HG03139 (cell line): ENCODE measurements around the gene BTAF1.
"Not testable (repeated sequence)": the region's sequence is repeated elsewhere in the genome, so short reads cannot be mapped to it uniquely, and the experiment has no call there.

Experiments
- ATAC-seq: cut with Tn5 transposase; IDR thresholded peaks from one replicate; pipeline ENCODE4 v1.9.1; 2021; ENCODE audit not compliant: unreplicated experiment

The BTAF1 gene

DNA sequence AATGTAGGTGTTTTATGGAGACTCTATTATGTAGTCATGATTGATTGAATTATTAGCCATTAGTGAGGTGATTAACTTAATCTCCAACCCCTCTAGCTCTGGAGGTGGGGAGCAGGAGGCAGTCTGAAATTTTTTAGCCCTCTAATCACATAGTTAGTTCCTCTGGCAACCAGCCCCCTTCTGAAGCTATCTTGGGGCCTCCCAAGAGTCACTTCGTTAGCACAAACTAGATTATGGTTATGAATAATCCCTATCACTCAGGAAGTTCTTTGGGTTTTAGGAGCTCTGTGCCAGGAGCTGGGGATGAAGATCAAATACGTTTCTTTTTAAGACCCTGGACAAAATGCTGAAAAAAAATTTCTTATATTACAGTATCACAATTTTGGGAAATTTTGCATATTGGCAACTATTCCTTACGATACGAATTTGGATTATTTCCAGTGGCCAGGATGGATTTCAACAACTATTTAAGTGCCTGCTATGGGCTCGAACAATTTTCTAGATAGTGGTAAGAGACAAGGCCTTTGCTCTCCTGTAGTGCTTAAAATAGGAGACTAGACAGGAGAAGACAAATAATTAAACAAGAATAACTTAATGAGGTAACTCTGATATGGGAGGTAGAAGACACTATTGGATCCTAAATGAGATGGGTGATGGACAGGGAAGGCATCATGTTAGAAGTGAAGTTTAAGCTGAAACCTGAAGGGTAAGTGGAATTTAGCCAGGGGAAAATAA, 52.9 kb downstream of the BTAF1 start:
- no peak for ATAC-seq

DNA sequence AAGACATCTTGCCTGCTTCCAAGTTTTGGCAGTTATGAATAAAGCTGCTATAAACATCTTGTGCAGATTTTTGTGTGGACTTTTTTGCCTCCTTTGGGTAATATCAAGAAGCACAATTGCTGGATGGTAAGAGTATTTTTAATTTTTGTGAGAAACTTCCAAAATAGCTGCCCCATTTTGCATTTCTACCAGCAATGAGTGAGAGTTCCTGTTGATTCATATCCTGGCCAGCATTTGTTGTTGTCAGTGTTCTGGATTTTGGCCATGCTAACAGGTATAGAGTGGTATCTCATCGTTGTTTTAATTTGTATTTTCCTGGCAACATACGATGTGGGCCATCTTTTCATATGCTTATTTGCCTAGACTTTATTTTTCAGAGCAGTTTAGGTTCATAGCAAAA, 53.9 kb downstream of the BTAF1 start:
- no peak for ATAC-seq

DNA sequence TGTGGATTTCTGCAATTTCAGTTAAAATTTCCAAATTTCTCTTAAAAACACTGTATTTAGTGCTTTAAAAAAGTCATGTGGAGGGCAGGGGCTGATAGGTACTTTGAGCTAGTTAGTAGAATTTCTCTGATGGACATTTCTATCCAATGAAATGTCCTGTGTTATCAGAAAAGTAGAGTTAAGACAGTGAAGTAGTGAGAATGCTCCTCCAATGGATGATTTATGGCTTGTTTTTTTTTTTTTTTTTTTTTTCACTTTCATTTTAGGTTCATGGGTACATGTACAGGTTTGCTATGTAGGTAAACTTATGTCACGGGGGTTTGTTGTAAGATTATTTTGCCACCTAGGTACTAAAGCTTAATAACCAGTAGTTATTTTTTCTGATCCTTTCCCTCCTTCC, 55.0 kb downstream of the BTAF1 start:
- no peak for ATAC-seq

DNA sequence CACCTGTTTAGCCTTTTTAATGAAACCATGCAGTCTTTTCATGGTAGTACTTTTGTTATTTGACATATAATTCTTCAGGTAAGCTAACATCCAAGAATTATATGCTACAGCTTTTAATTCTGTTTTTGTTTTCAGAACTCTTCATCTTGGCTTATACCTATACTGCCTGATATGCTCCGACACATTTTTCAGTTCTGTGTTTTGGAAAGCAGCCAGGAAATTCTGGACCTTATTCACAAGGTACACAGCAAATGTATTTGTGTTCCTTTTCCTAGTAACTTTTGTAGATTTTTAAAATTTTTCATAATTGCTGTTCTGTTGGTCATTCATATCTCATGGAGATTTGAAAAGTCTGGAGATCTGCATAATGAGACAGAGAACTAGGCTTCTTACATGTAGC, 56.7 kb downstream of the BTAF1 start:
- ATAC-seq = no peak

DNA sequence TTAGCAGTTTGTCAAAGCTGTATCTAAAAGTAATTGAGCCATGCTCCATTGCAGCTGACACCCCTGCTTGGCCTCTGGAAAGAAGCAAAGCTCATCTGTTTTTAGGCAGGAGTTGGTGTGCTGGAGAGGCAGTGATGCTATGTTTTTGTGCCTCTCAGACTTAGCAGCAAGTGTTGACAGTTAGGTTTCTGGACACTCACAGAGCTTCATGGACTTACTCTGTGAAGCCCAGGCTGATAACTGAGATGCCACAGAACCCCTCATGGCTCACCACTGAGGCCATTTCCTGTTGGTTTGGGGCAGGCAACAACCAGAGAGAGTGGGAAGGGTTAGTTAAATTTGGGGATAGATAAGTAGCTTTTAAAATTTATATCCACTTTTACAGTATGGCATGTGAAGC, 59.8 kb downstream of the BTAF1 start:
- no peak for ATAC-seq

DNA sequence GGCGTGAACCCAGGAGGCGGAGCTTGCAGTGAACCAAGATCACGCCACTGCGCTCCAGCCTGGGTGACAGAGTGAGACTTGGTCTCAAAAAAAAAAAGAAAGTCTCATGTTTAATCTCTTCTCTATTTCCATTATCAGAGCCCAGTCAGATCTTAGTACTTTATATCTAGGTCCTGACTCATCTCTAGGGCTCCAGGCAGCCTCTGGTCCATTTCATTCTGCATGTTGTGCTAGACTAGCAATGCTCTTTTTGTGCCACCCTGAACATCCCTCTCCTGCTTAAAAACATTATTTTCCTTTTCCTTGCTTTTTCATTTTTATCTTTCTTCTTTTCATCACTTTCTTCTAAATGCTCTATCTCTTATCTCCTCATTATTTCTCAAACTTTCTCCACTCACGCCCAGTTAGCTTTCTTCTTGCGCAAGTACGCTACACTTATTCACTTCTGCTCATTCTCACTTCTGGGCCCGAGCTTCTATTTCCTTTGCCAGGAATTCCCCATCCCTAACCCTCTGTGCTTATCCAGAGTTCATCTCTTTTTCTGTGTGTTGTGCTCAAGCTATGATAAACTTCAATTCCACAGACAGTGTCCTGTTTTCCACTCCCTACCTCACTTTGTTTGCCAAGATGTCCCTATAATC, 63.9 kb downstream of the BTAF1 start:
- ATAC-seq = no peak

DNA sequence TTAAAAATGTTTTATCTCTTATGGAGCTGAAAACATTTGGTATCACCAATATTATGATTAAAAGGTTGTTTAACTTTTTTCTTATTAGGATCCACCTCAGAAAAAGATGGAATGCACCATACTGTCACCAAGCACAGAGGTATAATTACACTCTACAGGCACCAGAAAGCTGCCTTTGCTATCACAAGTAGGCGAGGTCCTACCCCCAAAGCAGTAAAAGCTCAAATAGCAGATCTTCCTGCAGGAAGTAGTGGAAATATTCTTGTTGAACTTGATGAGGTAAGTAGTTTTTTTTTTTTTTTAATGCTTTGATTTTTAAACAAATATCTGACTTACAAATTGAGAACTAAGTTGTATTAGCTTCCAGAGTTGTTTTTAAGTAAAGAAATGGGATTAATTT, 68.5 kb downstream of the BTAF1 start:
- ATAC-seq = no peak

DNA sequence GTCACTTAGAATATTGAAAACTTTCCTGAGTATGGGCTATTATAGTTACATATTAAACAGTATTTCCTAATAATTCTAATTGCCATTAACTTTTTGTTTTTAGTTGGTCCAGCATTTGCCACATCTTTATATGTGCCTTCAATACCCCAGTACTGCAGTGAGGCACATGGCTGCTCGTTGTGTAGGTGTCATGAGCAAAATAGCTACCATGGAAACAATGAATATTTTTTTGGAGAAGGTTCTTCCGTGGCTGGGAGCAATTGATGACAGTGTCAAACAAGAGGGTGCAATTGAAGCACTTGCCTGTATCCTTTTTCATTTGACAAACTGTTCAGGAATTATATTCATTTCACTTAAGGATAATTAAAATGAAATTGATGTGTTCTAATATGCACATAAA, 72.7 kb downstream of the BTAF1 start:
- no peak for ATAC-seq

DNA sequence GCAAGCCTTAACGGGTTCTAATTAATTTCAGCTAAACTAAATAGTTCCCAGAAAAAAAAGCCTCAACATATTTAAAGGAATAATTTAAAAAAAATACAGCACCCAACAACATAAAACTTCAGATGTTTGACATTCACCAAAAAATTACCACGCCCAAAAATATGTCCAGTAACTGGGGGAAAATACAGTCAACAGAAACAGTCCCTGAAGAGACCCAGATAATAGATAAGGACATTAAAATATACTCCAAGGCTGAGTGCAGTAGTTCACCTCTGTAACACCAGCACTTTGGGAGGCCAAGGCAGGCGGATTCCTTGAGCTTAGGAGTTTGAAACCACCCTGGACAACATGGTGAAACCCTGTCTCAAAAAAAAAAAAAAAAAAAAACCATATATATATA, 78.0 kb downstream of the BTAF1 start:
- no peak for ATAC-seq

DNA sequence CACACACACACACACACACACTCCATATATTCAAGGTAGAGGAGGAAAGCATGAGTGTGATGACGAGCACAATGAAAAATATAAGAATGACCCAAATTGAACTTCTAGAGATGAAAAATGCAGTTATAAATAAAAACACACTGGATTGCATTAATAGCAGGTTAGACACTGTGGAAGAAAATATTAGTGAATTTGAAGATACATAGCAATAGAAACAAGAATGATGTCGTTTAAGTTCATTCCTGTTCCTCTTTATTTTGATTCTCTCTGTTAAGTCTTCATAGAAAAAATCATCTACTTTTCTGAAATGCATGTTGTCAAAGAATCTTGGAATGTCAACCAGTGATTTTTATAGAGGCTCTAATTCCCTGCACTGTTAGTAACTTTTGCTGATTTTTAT, 78.4 kb downstream of the BTAF1 start:
- ATAC-seq = no peak

DNA sequence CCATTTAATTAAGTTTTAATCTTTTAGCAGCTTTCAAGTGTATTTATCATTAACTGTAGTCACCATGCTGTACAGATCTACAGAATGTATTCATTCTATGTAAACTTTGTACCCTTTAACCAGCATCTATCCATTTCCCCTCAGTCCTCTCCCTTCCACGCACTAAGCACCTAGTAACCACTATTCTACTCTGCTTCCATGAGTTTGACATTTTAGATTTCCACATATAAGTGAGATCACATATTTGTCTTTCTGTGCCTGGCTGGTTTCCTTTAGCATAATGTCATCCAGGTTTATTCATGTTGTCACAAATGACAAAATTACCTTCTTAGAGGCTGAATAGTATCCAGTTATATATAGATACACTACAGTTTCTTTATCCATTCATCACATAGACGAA, 79.7 kb downstream of the BTAF1 start:
- no peak for ATAC-seq

DNA sequence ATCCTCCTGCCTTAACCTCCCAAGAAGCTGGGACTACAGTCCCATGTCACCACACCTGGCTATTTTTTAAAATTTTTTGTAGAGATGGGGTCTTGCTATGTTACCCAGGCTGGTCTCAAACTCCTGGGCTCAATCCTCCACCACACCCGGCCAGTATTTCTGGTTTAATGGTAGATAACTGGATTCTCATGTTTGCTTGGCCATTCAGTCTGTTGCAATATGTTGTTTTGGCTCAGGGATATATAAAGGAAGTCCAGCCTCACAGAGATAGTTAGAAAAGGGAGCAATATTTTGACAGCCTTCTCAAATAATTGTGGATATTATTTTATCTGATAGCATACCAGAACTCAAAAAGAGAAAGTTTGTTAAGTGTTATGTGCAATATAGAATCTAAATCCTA, 82.4 kb downstream of the BTAF1 start:
- no peak for ATAC-seq

DNA sequence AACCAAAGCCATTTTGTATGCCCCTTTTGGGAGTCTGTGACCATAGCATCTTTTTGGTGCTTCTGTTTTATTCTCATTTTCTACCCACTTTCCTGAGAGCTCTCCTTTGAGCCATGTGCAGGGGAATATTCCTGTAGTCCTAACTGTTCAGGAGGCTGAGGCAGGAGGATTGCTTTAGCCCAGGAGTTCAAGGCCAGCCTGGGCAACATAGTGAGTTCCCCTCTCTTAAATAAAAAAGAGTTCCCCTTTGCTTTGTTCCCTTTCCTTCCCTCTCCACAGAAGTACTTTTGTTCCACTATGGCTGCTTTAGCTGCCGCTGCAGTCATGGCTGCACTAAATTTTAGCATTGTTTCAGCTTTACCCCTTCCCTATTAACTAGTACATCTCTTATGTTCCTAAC, 85.9 kb downstream of the BTAF1 start:
- ATAC-seq = no peak

DNA sequence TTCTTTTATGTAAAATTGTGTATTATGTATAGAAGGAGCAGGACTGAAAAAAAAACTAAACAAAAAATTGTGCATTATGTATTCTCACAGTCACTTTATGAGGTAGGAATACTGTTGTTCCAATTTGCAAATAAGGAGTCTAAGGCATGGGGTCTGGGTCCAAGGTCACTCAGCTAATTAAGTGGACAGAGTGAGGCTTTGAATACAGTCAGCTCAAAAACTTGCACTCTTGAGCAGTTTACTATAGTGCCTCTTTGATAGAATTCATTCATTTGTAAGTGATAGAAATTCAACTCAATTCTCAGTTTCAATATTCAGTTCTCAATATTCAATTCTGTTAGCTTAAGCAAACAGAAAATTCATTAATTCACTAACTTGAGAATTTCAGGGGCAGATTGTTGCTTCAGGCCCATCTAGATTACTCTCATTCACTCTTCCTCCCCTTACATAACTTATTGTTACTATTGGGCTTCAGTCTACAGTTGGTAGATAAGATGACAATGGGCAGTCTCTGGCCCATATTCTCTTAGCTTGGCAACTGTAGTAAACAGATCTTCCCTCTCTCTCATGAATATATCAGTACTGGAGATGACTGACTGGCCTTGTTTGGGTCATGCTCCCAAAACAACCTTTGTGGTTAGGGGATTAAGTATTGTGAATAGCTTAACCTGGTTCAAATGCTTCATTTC, 86.6 kb downstream of the BTAF1 start:
- ATAC-seq = no peak

DNA sequence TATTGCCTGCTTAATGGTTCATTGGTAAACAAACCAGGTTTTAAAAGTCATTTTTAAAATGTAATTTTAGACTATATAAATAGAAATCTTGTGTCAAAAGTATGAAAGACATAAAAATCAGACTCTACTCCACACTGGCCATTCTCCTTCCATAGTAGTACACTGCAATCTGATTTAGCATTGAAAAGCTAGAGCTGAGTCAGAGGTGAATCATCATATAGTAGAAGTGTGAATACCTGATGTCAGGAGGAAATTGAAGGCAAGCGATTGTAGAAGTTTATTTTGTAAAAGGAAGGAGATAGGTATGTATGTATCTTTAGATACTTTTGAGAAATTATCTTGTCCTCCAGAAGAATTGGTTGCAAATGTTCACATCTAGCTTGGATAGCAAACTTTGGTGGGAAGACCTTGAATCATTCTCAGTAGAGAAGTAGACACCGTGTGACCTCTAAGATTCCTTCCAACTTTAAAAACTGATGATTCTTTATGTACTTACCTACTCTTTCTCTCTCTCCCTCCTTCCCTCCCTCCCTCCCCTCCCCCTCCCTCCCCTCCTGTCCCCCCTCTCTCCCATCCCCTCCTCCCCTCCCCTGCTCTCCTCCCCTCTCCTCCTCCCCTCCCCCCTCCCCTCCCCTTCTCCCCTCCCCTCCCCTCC, 88.1 kb downstream of the BTAF1 start:
- ATAC-seq = no peak

DNA sequence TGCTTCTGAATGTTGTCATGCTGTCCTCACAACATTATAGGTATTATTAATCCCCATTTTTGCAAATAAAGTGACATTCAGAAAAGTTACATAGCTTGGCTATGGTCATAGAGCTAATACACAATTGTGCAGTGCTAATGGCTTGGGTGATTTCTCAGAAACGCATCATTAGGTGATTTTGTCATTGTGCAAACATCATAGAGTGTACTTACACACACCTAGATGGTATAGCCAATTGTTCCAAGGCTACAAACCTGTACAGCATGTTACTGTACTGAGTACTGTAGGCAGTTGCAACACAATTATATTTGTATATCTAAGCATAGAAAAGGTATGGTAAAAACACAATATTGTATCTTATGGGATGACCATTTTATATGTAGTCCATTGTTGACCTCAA, 91.0 kb downstream of the BTAF1 start:
- ATAC-seq = no peak

DNA sequence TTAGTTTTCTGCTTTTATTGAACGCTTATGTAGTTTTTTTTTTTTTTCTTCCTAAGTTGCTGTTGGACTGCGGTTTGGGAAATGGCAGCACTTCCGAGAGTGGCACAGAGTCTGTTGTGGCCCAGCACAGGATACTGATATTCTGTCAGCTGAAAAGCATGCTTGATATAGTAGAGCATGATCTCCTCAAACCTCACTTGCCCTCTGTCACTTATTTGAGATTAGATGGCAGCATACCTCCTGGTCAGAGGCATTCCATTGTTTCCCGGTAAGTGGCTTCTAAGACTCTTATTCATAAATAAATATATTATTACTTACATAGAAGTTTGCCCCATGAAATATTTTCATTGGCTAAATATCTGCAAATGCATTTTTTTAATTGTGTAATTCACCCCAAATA, 101.1 kb downstream of the BTAF1 start:
- no peak for ATAC-seq

DNA sequence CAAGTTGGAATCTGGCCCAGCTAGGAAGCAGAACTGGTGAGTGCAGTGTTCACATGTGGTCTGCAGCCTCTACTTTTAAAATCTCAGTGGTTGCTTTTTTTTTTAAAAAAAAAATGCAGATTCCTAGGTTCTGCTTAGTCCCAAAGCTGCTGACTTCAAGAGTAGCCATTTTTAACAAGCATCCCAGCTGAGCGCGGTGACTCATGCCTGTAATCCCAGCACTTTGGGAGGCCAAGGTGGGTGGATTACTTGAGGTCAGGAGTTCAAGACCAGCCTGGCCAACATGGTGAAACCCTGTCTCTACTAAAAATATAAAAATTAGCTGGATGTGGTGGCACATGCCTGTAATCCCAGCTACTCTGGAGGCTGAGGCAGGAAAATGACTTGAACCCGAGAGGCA, 101.8 kb downstream of the BTAF1 start:
- not testable (repeated sequence) for ATAC-seq

DNA sequence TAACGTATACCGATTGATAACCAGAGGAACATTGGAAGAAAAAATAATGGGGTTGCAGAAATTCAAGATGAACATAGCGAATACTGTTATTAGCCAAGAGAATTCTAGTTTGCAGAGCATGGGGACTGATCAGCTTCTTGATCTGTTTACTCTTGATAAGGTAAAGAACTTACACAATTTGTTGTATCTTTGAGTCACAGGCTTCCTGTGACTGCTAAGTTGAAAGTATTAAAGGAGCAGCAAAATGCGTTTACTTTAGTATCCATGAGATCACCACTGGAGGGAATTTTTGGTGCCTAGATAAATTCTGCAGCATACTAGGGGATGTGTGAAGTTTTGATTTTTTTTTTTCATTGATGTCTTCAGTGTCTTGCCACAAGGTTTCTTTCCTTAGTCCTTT, 103.6 kb downstream of the BTAF1 start:
- ATAC-seq = no peak

DNA sequence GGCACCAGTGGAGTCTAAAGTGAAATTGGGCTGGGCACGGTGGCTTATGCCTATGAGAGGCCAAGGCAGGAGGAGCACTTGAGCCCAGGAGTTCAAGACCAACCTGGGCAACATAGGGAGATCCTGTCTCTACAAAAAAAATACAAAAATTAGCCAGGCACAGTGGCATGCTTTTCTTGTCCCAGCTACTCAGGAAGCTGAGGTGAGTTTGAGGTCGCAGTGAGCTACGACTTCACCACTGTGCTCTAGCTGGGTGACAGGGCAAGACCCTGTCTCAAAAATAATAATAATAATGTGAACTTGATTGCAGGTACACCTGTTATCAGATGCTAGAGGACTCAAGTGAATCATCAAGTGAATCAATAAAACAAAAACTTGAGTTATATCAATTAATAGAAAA, 108.0 kb downstream of the BTAF1 start:
- ATAC-seq = no peak

DNA sequence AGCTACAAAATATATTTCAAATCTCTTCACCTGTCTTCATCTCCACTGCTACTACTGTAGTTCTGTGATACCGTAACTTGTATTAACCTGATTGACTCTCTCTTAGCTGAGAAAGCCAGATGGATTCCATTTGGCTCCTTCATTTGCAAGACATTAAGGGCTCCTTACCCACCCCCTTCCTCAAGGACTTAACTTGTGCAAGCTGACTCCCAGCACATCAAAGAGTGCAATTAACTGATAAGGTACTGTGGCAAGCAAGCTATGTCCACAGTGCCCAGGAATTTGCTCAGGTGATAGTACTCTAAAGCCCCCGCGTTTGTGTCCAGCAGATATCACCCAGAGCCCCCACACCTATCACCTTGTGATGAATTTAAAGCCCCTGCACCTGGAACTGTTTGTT, 109.5 kb downstream of the BTAF1 start:
- ATAC-seq = not testable (repeated sequence)

DNA sequence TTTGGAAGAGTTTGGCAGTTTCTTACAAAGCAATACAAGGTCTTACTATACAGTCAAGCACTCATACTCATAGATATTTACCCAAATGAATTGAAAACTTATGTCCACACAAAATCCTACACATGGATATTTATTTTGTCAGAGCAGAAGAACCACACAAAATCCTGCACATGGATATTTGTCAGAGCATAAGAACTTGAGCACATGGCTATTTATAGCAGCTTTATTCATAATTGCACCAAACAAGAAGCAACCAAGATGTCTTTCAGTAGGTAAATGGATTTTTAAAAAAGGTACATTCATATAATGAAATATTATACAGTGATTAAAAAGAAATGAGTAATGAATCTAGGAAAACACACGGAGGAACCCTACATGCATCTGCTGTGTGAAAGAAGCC, 115.4 kb downstream of the BTAF1 start:
- ATAC-seq = no peak
